Brain pericyte (primary cell): ENCODE data around the gene SLC9A2.

ENCODE experiments used
- DNase-seq: peaks from one replicate; pipeline ENCODE4 v3.0.0-alpha.2; 2012; ENCODE audit warnings: low read depth, low spot score

The SLC9A2 gene

GRCh38 chr2:102618452-102619413 lies 620 bp upstream of the SLC9A2 start:
- no peak for DNase-seq

- DNase-seq = no peak
These were observed 979 bp downstream of the SLC9A2 start for GRCh38 chr2:102620332-102620731.

- no peak for DNase-seq
These were observed 2.3 kb downstream of the SLC9A2 start for GRCh38 chr2:102621630-102622029.

GRCh38 chr2:102622646-102623045 lies 3.3 kb downstream of the SLC9A2 start:
- no peak for DNase-seq

- no peak for DNase-seq
These were observed 11.1 kb downstream of the SLC9A2 start for GRCh38 chr2:102630458-102630857.

GRCh38 chr2:102632380-102633175 lies 13.2 kb downstream of the SLC9A2 start:
- no peak for DNase-seq

GRCh38 chr2:102634831-102635241 lies 15.5 kb downstream of the SLC9A2 start:
- DNase-seq = no peak

- no peak for DNase-seq
These were observed 16.0 kb downstream of the SLC9A2 start for GRCh38 chr2:102635317-102635716.

- DNase-seq = no peak
These were observed 17.0 kb downstream of the SLC9A2 start for GRCh38 chr2:102636283-102636907.

- no peak for DNase-seq
These were observed 18.0 kb downstream of the SLC9A2 start for GRCh38 chr2:102637358-102637757.

- no peak for DNase-seq
These were observed 20.1 kb downstream of the SLC9A2 start for GRCh38 chr2:102639429-102639828.

GRCh38 chr2:102652126-102652525 lies 32.8 kb downstream of the SLC9A2 start:
- no peak for DNase-seq

- no peak for DNase-seq
These were observed 38.4 kb downstream of the SLC9A2 start for GRCh38 chr2:102657770-102658169.

- DNase-seq = no peak
These were observed 40.7 kb downstream of the SLC9A2 start for GRCh38 chr2:102660070-102660469.

GRCh38 chr2:102660574-102660973 lies 41.2 kb downstream of the SLC9A2 start:
- no peak for DNase-seq

GRCh38 chr2:102661846-102662245 lies 42.5 kb downstream of the SLC9A2 start:
- no peak for DNase-seq

GRCh38 chr2:102662833-102663232 lies 43.5 kb downstream of the SLC9A2 start:
- DNase-seq = no peak

- no peak for DNase-seq
These were observed 44.0 kb downstream of the SLC9A2 start for GRCh38 chr2:102663381-102663780.

GRCh38 chr2:102664471-102664909 lies 45.1 kb downstream of the SLC9A2 start:
- no peak for DNase-seq

- no peak for DNase-seq
These were observed 47.7 kb downstream of the SLC9A2 start for GRCh38 chr2:102667072-102667471.

- no peak for DNase-seq
These were observed 48.8 kb downstream of the SLC9A2 start for GRCh38 chr2:102668171-102668570.

GRCh38 chr2:102669401-102669800 lies 50.0 kb downstream of the SLC9A2 start:
- no peak for DNase-seq
